HepG2 (cell line): ENCODE data around the gene GNMT. TPM values are rescaled to one million over a fixed set of nuclear protein-coding genes. Genes with fewer than 3 reads are reported as not detected.

ENCODE experiments used
- ELF3 ChIP-seq: IDR thresholded peaks from 2 replicates; pipeline ENCODE4 v1.6.1; 2016; ENCODE audit warnings: missing genetic modification reagents, missing compliant biosample characterization
- MATR3 ChIP-seq: sonication (generic); formaldehyde crosslinking; IDR thresholded peaks from 2 replicates; pipeline ENCODE4 v1.4.0; 2020; ENCODE audit warnings: missing genetic modification reagents
- NFIB ChIP-seq: sonication (generic); formaldehyde crosslinking; IDR thresholded peaks from 2 replicates; pipeline ENCODE4 v1.9.0; 2021; ENCODE audit warnings: missing genetic modification reagents, mild to moderate bottlenecking, borderline replicate concordance
- NKX3-1 ChIP-seq: sonication (generic); formaldehyde crosslinking; IDR thresholded peaks from 2 replicates; pipeline ENCODE4 v1.5.0; 2020; ENCODE audit warnings: missing genetic modification reagents
- SIN3B ChIP-seq: fragments of 150-350 bp; IDR thresholded peaks from 2 replicates; pipeline ENCODE4 v1.6.1; 2014; ENCODE audit warnings: low read length
- ZFP36 ChIP-seq: fragments of 150-350 bp; IDR thresholded peaks from 2 replicates; pipeline ENCODE4 v1.6.1; 2018; ENCODE audit warnings: borderline replicate concordance, low read length, low read depth; ENCODE audit not compliant: partially characterized antibody
- ZFP90 ChIP-seq: sonication (generic); formaldehyde crosslinking; IDR thresholded peaks from 2 replicates; pipeline ENCODE4 v1.8.0; 2022; ENCODE audit warnings: missing genetic modification reagents, mild to moderate bottlenecking, inconsistent platforms, borderline replicate concordance
- ZNF121 ChIP-seq: sonication (generic); formaldehyde crosslinking; IDR thresholded peaks from 2 replicates; pipeline ENCODE4 v1.5.0; 2020; ENCODE audit warnings: mild to moderate bottlenecking, missing genetic modification reagents
- ZNF83 ChIP-seq: sonication (generic); formaldehyde crosslinking; IDR thresholded peaks from 2 replicates; pipeline ENCODE4 v1.4.0; 2020; ENCODE audit warnings: missing genetic modification reagents, mild to moderate bottlenecking, borderline replicate concordance
- polyA plus RNA-seq, 8 experiments: library from polyadenylated mRNA; depleted of rRNA in 3 of 8; stranded (reverse) in 7 of 8; unstranded in 1 of 8; fragments of >200 nt; fragmentation: Illumina TruSeq in 4 of 8; extraction: Trizol in 4 of 8; gene quantifications; 2 replicates each; pipeline versions ENCODE4 v1.2.1 to v1.2.3, GENCODE V29; 2011 to 2016; ENCODE audit warnings: low read depth in 4 of 8, missing spikeins in 1 of 8, mixed read lengths in 1 of 8; ENCODE audit not compliant: insufficient read depth in 1 of 8
- total RNA-seq, 5 experiments: library from RNA; depleted of rRNA; stranded (reverse); fragments of >200 nt; fragmentation: Illumina TruSeq; extraction: Trizol; gene quantifications; 2 replicates each; pipeline ENCODE4 v1.2.3, GENCODE V29; 2016; ENCODE audit warnings: low read depth in 1 of 5
- TF ChIP-seq, protein P1 (sequence below): sonication (generic); formaldehyde crosslinking; IDR thresholded peaks from 2 replicates; pipeline ENCODE4 v1.5.0; 2020; ENCODE audit warnings: missing genetic modification reagents
- TF ChIP-seq, protein P2 (sequence below): sonication (generic); formaldehyde crosslinking; IDR thresholded peaks from 2 replicates; pipeline ENCODE4 v1.4.0; 2020; ENCODE audit warnings: missing genetic modification reagents
- TF ChIP-seq, protein P3 (sequence below): sonication (generic); formaldehyde crosslinking; IDR thresholded peaks from 2 replicates; pipeline ENCODE4 v1.4.0; 2020; ENCODE audit warnings: missing genetic modification reagents
- TF ChIP-seq, protein P4 (sequence below): sonication (generic); formaldehyde crosslinking; IDR thresholded peaks from 2 replicates; pipeline ENCODE4 v1.4.0; 2020; ENCODE audit warnings: missing genetic modification reagents, borderline replicate concordance

Gene GNMT
- total and polyA plus RNA-seq, 2 of the 13 experiments (the other 11 are each of a cell fraction or from before 2014, with no cell fraction given) = 2.8 to 7.0 TPM

DNA sequence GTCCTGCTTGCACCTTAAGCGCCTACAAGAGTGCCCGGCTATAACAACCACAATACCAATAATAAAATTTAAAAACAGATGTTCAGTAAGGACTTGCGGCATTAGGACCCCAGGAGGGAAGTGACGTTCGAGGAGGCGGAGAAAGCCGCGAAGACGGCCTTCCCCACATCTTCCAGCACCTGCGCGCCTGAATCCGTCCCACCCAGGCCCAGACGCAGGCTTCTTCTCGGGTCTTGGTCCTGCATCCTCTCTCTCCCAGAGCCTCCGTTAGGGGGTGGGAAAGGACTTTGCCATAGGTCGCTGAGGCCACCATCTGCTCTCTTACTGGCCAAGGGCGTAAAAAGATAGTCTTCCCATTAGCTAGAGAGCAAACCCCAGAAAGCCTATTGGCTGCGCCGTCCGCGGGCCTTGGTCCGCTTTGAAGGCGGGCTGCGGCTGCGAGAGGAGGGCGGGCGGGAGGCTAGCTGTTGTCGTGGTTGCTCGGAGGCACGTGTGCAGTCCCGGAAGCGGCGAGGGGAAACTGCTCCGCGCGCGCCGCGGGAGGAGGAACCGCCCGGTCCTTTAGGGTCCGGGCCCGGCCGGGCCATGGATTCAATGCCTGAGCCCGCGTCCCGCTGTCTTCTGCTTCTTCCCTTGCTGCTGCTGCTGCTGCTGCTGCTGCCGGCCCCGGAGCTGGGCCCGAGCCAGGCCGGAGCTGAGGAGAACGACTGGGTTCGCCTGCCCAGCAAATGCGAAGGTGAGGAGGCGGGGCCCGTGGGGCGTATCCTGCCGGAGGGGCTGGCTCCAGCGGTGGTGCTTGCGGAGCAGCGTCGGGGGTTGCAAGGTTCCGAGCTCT lies 31.4 kb upstream of the GNMT start, which contains the start of gene CNPY3 (continued):
- TF ChIP-seq NKX3-1 (CRISPR knock-in tag) (peak; percentile 96), ZNF83 (peak; percentile 98), ZFP36 (no peak), NFIB (0 out of 2 replicates have a peak, but pooled peaks have one; percentile 74), SIN3B (no peak), ZFP90 (peak; percentile 97), ZNF121 (CRISPR knock-in tag) (0 out of 2 replicates have a peak, but pooled peaks have one; percentile 47), MATR3 (CRISPR knock-in tag) (no peak), ELF3 (peak; percentile 97)
- TF ChIP-seq, protein P1, sequence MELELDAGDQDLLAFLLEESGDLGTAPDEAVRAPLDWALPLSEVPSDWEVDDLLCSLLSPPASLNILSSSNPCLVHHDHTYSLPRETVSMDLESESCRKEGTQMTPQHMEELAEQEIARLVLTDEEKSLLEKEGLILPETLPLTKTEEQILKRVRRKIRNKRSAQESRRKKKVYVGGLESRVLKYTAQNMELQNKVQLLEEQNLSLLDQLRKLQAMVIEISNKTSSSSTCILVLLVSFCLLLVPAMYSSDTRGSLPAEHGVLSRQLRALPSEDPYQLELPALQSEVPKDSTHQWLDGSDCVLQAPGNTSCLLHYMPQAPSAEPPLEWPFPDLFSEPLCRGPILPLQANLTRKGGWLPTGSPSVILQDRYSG = peak; percentile 98
- TF ChIP-seq, protein P2, sequence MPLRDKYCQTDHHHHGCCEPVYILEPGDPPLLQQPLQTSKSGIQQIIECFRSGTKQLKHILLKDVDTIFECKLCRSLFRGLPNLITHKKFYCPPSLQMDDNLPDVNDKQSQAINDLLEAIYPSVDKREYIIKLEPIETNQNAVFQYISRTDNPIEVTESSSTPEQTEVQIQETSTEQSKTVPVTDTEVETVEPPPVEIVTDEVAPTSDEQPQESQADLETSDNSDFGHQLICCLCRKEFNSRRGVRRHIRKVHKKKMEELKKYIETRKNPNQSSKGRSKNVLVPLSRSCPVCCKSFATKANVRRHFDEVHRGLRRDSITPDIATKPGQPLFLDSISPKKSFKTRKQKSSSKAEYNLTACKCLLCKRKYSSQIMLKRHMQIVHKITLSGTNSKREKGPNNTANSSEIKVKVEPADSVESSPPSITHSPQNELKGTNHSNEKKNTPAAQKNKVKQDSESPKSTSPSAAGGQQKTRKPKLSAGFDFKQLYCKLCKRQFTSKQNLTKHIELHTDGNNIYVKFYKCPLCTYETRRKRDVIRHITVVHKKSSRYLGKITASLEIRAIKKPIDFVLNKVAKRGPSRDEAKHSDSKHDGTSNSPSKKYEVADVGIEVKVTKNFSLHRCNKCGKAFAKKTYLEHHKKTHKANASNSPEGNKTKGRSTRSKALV (CRISPR knock-in tag) = peak; percentile 83; the same call in 1 of the 2 replicates
- TF ChIP-seq, protein P3, sequence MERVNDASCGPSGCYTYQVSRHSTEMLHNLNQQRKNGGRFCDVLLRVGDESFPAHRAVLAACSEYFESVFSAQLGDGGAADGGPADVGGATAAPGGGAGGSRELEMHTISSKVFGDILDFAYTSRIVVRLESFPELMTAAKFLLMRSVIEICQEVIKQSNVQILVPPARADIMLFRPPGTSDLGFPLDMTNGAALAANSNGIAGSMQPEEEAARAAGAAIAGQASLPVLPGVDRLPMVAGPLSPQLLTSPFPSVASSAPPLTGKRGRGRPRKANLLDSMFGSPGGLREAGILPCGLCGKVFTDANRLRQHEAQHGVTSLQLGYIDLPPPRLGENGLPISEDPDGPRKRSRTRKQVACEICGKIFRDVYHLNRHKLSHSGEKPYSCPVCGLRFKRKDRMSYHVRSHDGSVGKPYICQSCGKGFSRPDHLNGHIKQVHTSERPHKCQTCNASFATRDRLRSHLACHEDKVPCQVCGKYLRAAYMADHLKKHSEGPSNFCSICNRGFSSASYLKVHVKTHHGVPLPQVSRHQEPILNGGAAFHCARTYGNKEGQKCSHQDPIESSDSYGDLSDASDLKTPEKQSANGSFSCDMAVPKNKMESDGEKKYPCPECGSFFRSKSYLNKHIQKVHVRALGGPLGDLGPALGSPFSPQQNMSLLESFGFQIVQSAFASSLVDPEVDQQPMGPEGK = peak; percentile 73; the same call in 1 of the 2 replicates
- TF ChIP-seq, protein P4, sequence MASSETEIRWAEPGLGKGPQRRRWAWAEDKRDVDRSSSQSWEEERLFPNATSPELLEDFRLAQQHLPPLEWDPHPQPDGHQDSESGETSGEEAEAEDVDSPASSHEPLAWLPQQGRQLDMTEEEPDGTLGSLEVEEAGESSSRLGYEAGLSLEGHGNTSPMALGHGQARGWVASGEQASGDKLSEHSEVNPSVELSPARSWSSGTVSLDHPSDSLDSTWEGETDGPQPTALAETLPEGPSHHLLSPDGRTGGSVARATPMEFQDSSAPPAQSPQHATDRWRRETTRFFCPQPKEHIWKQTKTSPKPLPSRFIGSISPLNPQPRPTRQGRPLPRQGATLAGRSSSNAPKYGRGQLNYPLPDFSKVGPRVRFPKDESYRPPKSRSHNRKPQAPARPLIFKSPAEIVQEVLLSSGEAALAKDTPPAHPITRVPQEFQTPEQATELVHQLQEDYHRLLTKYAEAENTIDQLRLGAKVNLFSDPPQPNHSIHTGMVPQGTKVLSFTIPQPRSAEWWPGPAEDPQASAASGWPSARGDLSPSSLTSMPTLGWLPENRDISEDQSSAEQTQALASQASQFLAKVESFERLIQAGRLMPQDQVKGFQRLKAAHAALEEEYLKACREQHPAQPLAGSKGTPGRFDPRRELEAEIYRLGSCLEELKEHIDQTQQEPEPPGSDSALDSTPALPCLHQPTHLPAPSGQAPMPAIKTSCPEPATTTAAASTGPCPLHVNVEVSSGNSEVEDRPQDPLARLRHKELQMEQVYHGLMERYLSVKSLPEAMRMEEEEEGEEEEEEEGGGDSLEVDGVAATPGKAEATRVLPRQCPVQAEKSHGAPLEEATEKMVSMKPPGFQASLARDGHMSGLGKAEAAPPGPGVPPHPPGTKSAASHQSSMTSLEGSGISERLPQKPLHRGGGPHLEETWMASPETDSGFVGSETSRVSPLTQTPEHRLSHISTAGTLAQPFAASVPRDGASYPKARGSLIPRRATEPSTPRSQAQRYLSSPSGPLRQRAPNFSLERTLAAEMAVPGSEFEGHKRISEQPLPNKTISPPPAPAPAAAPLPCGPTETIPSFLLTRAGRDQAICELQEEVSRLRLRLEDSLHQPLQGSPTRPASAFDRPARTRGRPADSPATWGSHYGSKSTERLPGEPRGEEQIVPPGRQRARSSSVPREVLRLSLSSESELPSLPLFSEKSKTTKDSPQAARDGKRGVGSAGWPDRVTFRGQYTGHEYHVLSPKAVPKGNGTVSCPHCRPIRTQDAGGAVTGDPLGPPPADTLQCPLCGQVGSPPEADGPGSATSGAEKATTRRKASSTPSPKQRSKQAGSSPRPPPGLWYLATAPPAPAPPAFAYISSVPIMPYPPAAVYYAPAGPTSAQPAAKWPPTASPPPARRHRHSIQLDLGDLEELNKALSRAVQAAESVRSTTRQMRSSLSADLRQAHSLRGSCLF = peak; percentile 69; the same call in 1 of the 2 replicates
